ENCODE results near the gene S1PR5.
"Not testable (repeated sequence)": the region's sequence is repeated elsewhere in the genome, so short reads cannot be mapped to it uniquely, and the experiment has no call there.

Gene S1PR5

GRCh38 chr19:10552510-10553053 is 35.3 kb upstream of the S1PR5 start:
- no peak for TF ChIP-seq CTCF (conservative IDR thresholded peaks at IDR 0.05; ENCODE audit: control insufficient read depth, insufficient read depth, low read depth, low read length)

GRCh38 chr19:10551698-10552301 is 34.6 kb upstream of the S1PR5 start:
- H3K4me3 ChIP-seq (ENCODE audit: control insufficient read depth, low read depth, low read length) = no peak overlapping the region
- DNase-seq (ENCODE audit: low read depth) = peak; percentile 53
- TF ChIP-seq CTCF (conservative IDR thresholded peaks at IDR 0.05; ENCODE audit: control insufficient read depth, insufficient read depth, low read depth, low read length) = peak; percentile 37

More at GRCh38 chr19:10552510-10553053, 35.3 kb upstream of the S1PR5 start:
- no peak overlapping the region for H3K4me3 ChIP-seq (ENCODE audit: control insufficient read depth, low read depth, low read length)
- peak; percentile 43 for DNase-seq (ENCODE audit: low read depth)

GRCh38 chr19:10551006-10551405 is 33.8 kb upstream of the S1PR5 start:
- not testable (repeated sequence) for DNase-seq (ENCODE audit: low read depth); H3K4me3 ChIP-seq (ENCODE audit: control insufficient read depth, low read depth, low read length)

- no peak overlapping the region for H3K4me3 ChIP-seq (ENCODE audit: control insufficient read depth, low read depth, low read length)
- TF ChIP-seq CTCF (conservative IDR thresholded peaks at IDR 0.05; ENCODE audit: control insufficient read depth, insufficient read depth, low read depth, low read length) = no peak
- DNase-seq (ENCODE audit: low read depth) = no peak
These were observed 33.1 kb upstream of the S1PR5 start for GRCh38 chr19:10550336-10550735.

- TF ChIP-seq CTCF (conservative IDR thresholded peaks at IDR 0.05; ENCODE audit: control insufficient read depth, insufficient read depth, low read depth, low read length) = no peak
- no peak overlapping the region for H3K4me3 ChIP-seq (ENCODE audit: control insufficient read depth, low read depth, low read length)
- DNase-seq (ENCODE audit: low read depth) = no peak
These were observed 32.5 kb upstream of the S1PR5 start for GRCh38 chr19:10549733-10550132.

- H3K4me3 ChIP-seq (ENCODE audit: control insufficient read depth, low read depth, low read length) = no peak overlapping the region
- DNase-seq (ENCODE audit: low read depth) = no peak
- no peak for TF ChIP-seq CTCF (conservative IDR thresholded peaks at IDR 0.05; ENCODE audit: control insufficient read depth, insufficient read depth, low read depth, low read length)
These were observed 31.6 kb upstream of the S1PR5 start for GRCh38 chr19:10548746-10549276.

- H3K4me3 ChIP-seq (ENCODE audit: control insufficient read depth, low read depth, low read length) = no peak overlapping the region
- no peak for TF ChIP-seq CTCF (conservative IDR thresholded peaks at IDR 0.05; ENCODE audit: control insufficient read depth, insufficient read depth, low read depth, low read length)
- no peak for DNase-seq (ENCODE audit: low read depth)
These were observed 29.6 kb upstream of the S1PR5 start for GRCh38 chr19:10546817-10547216.

Measured in fibroblast of mammary gland (primary cell).